GM19328 (cell line): ENCODE measurements around the gene SNCAIP.

Source experiments
- ATAC-seq: cut with Tn5 transposase; IDR thresholded peaks from one replicate; pipeline ENCODE4 v1.9.1; 2021; ENCODE audit warnings: mild to moderate bottlenecking, moderate library complexity; ENCODE audit not compliant: unreplicated experiment

The SNCAIP gene

GRCh38 chr5:122493091-122494021 lies 181.3 kb downstream of the SNCAIP start:
- ATAC-seq: no peak

GRCh38 chr5:122494109-122494508 lies 182.1 kb downstream of the SNCAIP start:
- no peak for ATAC-seq

- no peak for ATAC-seq
Measured at GRCh38 chr5:122498163-122498562, 186.1 kb downstream of the SNCAIP start.

- ATAC-seq: no peak
Measured at GRCh38 chr5:122499585-122499984, 187.5 kb downstream of the SNCAIP start.

- no peak for ATAC-seq
Measured at GRCh38 chr5:122500245-122501088, 188.4 kb downstream of the SNCAIP start.

DNA sequence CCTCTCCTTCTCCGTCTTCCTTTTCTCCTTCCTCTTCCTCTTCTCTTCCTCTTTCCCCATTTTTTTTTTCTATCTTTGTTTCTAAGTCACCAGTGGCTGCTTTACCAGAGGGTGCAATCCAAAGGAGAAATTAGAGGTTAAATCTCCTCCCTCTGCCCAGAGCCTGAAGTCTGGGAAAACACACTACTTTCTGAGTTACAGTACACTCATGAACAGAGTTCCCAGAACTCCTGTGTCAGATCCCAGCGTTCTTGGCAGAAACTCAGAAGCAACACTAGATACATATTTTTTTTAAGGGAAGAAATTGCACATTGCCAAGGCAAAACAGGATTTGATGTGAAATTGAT lies 189.0 kb downstream of the SNCAIP start:
- ATAC-seq: no peak

GRCh38 chr5:122507045-122507444 lies 195.0 kb downstream of the SNCAIP start:
- no peak for ATAC-seq

DNA sequence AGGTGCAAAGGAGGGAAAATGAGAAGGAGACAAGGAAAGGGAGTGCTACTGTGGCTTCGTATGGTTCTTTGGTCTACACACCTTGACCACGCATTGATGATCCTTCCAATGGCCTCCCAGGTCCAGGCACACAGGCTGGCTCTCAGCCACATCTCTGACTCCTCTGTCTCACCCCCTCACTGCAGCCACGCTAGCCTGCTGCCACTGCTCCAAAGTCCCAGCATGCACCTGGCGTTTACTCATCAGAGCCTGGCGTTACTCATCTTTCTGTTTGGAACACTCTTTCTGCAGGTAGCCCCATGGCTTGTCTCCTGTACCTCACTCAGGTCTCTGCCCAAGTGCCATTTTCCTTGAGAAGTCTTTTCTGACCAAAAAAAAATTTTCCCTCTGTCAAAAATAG lies 195.5 kb downstream of the SNCAIP start:
- ATAC-seq: no peak

DNA sequence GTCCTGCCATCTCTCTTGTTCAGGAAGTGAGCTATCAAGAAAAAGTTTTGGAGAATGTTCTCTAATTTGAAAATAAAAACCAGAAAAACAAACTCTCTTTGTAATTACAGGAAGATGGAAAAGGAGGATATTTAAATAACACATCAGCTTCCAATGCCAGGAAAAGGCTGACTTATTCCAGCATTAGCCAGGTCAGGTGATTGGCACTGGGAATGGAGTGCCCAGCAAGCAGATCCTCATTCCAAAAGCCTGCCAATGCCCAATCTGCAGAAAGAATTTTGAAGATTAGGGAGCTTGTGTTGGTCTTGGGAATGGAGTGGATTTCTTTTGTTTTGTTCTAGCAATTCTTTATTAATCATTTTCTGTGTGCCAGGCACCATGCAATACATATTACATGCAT lies 196.6 kb downstream of the SNCAIP start:
- no peak for ATAC-seq
